GM18508 (cell line): ENCODE data around the gene GRAMD4.

Experiments
- ATAC-seq: cut with Tn5 transposase; IDR thresholded peaks from one replicate; pipeline ENCODE4 v1.9.1; 2021; ENCODE audit warnings: moderate number of reproducible peaks; ENCODE audit not compliant: insufficient read depth, unreplicated experiment

The GRAMD4 gene

DNA sequence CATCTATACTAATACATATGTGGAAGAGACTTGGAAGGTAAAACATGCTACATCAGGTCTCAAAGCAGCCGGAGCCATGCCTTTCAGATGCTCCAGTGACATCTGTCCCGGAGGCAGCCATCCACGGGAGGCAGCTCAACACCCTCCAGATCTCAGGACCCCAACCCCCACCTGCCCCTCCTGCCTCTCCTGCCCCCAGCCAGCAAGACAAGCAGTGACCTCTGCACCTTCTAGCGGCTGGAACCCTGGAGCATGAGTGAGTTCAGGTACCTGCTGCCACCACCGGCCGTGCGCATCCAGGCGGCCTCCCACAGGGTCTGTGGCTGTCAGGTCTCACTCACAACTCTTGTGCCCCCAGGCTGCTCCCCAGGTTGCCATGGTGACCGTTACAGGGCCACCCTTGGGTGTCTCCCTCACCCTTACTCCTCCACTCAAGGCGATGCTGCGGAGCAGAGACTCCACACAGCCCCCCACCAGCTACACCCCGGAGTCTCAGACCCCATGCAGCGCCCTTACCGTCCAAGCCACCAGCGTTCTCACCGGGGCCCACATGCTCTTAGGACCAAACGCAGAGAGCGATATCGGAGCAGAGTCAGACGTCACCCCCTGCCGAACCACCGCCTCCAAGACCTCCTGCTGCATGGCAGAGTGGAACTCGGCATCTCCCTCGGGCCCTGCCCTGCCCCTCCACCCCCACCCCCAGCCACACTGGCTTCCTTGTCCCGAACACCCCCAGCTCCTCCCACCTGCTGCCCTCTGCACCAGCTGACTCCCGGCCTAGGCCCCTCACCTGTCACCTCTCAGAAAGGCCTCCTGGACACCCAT, 83.2 kb downstream of the GRAMD4 start:
- ATAC-seq = no peak

DNA sequence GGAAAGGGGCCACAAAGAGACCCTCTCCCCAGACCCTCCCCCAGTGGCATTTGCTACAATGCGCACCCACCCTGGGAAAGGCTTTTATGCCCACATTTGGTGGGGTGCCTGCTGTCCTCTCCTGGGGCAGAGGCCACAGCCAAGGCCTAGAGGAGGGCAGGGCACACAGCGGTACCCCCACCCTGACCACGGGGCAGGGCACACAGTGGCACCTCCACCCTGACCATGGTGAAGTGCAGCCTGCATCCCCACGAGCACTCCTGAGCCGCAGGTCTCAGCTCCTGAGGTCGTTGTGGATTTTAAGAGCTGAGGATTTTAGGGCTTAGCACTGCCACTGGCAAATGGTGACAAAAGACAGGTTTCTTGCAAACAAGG, 83.8 kb downstream of the GRAMD4 start:
- ATAC-seq = no peak

DNA sequence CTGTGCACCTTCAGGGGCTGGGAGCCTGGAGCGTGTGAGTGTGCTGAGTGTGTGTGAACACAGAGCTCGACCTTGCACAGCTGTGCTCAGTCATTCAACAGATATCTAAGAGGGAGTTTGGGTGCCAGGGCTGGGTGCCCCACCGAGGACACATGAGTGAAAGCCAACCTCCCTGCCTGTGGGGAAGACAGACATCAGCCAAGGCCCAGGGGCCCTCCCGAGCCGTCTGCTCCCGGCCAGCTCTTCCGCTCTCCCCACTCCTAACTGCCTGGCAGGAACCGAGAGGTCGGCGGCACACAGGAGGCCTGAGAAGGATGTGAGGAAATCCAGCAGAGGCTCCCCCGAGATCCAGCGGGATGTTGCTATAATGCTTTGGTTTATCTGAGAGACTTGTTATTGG, 85.9 kb downstream of the GRAMD4 start:
- ATAC-seq = no peak

DNA sequence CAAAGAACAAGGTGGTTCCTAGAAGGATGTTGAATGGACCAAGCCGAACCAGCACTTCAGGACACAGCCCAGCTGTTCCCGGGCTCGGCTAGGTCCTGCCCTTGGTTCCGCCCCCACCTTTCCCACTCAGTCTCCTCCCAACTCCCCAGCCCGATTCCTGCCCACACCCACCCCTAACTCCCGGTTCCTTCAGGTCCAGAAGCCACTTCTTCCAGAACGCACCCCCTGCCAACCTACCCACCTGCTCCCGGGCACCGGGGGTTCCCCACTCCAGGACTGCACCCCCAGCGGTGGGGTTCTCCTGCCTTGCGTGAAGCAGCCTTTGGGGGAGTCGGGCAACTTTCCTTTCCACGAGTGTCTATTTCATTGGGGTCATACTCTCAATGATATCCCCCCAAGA, 87.1 kb downstream of the GRAMD4 start:
- ATAC-seq = no peak

DNA sequence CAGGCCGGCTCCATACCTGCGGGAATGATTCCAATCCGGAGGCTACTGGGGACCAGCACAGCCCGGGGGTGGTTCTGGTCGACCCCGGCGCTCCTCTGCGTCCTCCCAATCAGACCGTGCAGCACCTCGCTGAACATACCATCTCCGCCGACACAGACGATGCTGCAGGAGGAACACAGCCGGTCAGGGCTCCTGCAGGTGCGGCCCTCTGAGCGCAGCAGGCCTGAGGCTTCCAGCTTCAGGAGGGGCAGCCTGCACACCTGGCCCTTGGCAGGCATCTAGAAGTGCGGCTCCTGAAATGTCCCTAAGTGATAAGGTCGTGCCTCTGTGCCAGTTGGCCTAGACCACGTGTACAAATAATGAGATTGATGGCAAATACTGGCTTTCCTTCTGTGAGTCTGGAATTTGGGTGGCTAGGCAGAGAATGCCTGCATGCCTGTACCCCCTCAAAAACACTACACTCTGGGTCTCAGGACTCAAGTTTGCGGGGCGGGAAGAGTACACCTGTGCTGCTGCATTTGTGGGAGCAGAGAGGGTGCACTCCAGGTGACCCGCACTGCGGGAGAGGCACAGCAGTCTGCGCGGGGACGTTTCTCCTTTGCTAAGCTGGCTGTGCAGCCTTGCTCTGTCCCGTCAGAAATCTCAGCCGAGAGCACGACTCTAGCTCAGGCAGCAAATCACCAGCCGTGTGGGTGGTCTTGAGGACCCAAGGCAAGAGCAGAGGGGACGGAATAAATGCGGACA, 87.8 kb downstream of the GRAMD4 start:
- no peak for ATAC-seq

DNA sequence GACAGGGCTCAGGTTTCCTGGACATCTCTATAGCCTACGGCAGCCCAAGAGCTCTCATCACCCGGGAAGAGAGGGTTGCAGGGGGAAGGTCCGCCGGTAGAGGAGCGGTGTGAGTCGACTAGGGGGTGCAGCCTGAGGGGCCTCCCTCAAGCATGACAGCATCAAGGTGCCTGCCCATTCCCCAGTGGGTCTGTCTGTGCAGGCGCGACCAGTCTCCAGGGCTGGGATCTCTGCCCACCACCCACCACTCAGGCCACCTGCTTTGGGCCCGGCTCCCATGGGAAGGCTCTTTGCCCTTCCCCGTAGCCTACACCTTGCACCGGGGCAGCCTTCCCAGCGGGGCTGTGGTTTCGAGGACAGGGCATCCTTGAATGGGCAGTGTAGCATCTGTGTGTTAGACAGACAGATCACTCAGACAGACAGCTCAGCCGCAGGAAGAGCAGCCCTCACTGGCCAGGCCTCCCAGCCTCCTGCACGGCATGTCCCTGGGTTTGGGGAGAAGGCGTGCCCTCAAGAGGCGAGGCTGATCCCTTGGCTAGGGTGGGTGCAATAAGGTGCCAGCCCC, 88.7 kb downstream of the GRAMD4 start:
- no peak for ATAC-seq

DNA sequence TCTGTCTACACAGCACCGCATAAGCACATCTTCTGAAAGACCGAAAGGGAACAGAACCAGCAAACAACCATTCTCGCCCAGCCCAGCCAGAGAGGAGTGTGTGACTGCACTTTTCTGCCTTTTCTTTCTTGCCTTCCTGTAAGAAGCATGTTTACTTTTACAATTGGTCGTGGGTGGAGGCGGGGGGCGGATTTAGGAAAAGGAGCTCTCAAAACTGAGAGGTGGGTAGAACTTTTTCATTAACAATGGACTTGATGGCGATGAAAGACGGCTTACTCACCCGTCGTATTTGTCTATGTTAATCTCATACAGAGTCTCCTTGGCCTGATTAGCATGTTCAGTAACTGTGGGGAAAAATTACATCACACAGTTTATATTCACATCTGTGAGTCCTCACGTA, 90.6 kb downstream of the GRAMD4 start:
- no peak for ATAC-seq

DNA sequence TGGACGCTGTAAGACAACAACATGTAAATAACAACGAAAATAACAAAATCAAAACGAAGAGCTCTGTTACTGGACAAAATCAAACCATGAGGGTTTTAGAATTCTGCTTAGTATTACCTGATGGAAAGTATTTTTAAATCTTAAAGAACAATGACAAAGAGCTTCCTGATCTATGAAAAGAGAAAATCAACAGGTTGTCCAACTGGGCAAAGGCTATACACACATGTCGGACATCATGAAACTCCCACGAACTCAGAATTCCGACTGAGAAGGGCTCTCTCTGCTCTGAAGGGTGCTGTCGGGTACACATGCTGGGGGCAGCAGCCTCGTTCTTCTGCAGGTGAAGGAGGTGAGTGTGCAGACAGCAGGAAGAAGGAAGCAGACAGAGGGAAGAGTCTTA, 92.1 kb downstream of the GRAMD4 start:
- no peak for ATAC-seq

DNA sequence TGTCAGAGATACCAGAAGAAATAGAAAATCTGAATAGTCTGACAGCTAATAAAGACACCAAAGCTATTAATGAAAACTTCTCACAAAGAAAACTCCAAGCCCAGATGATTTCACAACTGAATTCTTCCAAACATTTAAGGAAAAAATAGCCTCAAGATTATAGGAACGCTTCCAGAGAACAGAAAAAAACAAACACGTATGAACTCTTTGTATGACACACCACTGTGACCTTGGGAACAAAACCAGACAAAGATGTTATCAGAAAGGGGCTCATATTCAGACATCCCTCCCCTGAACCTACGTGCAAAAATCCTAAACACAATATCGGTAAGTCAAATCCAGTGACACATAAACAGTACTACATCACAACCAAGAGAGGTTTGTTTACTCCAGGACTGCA, 94.4 kb downstream of the GRAMD4 start:
- no peak for ATAC-seq

DNA sequence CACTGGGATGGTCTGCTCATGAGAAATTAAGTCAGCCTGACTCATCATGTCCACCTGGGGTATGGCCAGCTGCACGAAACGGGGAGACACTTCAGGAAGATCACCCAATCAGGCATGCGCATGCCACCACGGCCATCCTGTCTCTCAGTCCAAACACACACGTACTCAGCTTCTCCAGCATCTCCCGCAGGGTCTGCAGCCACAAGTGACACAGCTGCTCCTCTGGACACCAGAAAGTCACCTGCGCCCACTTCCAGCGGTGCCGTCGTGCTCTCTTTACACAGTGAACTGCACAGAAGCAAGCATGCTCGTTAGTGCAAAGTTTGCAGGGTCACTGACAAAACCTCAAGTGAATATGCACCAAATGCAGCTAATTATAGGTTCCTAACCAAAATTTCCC, 99.7 kb downstream of the GRAMD4 start:
- no peak for ATAC-seq

DNA sequence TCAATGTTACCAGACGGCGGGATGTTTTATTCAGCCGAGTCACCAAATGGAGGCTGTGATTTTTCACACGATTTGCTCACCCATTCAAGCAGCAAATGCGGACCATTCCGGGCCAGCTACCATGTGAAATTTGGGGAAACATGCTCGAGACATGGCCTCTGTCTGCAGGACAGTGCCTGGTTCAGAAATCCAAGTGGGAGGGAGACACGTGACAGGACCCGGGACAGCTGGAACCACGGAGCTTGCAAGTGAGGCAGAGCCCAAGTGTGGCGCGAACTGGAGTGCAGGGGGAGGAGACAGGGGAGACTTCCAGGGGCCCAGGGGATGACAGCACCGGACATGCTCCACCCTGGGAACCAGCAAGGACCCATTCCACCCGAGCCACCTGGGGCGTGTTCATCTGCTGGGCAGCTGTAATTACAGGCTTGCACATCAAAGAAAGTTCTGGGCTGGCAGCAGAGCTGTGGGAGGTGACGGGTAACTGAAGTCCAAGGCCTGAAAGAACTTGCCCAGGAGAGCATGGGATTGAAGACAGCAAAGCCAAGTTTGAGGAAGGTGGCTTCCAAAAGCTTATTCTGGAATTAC, 101.4 kb downstream of the GRAMD4 start:
- ATAC-seq = no peak

DNA sequence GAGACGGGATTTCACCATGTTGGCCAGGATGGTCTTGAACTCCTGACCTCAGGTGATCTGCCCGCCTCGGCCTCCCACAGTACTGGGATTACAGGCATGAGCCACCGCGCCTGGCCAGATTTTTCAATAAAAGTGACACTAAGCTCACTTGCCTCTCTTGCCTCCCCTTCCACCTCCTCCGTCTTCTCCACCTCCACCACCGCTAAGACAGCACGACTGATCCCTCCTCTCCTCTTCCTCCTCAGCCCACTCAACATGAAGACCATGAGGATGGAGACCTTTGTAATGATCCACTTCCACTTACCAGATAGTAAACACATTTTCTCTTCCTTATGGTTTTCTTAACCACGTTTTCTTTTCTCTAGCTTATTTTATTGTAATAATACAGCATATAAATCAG, 103.7 kb downstream of the GRAMD4 start:
- ATAC-seq = no peak

DNA sequence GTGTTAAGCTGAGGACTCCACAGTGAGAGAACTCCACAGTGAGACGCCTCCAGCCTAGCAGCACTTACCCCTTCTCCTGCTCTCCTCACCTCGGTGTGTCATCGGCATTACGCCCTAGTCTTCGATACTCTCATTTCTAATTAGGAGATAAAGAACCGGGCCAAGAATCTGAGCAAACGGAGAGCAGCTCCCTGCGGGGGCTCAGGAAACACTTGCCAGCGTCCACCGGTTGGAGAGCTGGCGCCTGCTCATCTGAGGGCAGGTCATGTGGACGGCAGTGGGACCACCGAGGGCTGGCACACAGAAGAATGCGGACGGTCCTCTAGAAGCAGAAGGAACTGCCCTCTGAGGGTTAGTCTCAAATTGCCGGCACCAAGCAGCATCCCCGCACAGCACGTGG, 104.9 kb downstream of the GRAMD4 start:
- no peak for ATAC-seq

DNA sequence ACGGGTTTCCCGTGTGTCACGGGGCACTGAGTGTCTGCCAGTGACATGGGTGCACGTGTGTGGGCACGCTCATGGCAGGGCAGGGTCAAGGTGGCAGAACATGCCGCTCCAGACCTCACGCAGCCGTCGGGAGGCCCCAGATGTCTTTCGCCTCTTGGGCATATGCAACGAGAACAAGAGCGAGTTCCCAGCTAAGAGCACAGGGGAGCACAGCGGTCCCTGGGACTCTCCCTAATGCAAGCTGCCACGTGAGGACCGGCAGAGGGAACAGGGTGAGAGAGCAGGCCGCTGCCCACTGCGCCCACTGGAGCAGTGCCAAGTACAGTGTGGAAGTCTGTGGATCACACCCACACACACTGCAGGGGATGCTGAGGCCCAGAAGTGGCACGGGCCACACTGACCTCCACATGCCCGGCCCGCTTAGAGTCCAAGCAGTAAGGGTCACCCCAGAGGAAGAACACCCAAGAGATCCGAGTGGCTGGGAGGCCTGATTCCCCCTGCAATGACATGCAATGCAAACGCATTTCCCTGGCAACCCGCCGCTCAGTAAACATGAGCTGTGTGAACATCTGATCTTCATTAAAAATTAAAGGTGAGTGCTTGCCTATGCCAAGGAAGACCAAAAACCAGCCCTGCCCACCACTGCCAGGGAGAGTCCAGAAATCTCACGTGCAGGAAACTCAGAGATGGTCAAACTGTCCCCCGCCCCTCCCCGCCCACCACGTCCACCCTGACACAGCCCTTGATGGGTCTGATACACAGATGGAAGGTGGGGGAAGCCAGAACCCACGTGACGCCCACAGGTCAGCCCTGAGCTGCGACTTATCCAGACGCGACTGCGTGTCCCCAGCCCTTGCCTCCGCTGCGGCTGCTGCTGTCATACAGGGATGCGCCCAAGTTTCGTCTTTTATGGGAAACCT, 106.1 kb downstream of the GRAMD4 start:
- no peak for ATAC-seq

DNA sequence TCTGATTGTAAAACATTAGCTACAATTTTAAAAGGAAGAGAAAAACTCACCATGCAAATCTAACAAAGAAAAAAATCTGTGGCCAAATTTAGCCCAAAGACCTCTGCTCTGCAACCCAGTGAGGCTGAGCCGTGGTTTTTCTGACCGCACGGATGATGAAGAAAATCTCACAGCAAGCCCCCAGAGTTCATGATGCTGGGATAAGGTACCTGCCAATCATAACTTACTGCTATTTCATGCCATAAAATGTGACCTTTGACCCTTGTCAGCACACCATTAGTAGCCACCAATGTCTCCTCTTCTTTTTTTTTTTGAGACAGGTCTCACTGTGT, 106.8 kb downstream of the GRAMD4 start:
- no peak for ATAC-seq

DNA sequence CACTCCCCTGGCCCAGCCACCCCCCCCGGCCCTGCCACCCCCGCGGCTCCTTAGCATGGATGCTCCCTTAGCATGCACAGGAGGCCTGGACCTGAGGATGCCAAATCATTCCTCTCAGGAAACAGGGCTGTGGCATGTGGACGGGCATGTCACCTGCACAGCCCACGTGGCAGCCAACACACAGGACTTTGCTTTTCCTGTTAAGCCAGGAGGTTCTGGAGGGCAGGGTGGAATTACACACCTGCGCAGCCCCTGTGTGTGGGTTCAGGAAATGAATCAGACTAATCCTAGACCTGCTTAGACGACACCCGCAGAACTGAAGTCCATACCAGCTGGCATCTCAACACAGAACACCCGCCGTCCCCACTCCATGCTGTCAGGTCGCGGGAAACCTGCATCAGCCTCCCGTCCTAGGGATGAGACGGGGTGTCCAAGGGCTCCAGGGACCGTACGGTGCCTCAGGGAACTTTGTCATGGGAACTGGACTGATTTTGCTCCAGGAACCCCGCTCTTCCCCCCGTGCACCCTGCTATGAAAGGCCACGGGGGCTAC, 107.7 kb downstream of the GRAMD4 start:
- no peak for ATAC-seq

DNA sequence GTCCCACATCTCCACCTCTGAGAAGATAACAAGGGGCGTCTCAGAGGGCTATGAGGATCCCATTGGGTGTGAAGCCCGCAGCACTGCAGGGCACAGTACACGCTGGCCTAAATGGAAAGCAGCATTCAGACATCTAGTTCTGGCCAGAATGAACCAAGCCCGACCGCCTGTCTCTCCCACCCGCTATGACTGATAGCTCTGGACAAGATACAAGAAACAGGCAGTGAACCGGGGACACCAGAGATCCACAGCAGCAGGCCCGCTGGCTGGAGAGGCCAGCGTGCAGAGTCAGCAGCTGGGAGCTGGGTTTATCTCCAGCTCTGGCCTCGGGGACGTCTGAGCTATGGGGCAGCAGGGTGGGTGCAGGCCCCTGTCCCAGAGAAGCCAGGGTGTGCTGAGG, 108.3 kb downstream of the GRAMD4 start:
- ATAC-seq = no peak
